Hepatocyte (in vitro differentiated cells): Measurements from ENCODE around the gene FH. TPM values are rescaled to one million over a fixed set of nuclear protein-coding genes. Genes with fewer than 3 reads are reported as not detected.

ENCODE experiments used
- DNase-seq: peaks from one replicate; pipeline ENCODE4 v3.0.0-alpha.2; 2016; ENCODE audit warnings: low spot score
- H2AFZ ChIP-seq: fragments of 200-600 bp; sonication (generic); 2 replicates; pipeline ENCODE4 v1.6.0; 2016; ENCODE audit warnings: antibody characterized with exemption, mild to moderate bottlenecking
- H3K27ac ChIP-seq: fragments of 200-600 bp; sonication (generic); 2 replicates; pipeline ENCODE4 v1.5.1; 2016; ENCODE audit warnings: mild to moderate bottlenecking
- H3K27me3 ChIP-seq: fragments of 200-600 bp; sonication (generic); 2 replicates; pipeline ENCODE4 v1.6.1; 2016
- H3K36me3 ChIP-seq: fragments of 200-600 bp; sonication (generic); replicated peaks from 2 replicates; pipeline ENCODE4 v1.5.1; 2016; ENCODE audit warnings: low read depth; ENCODE audit not compliant: insufficient read depth
- H3K4me1 ChIP-seq: fragments of 200-600 bp; sonication (generic); 2 replicates; pipeline ENCODE4 v1.5.1; 2016; ENCODE audit warnings: mild to moderate bottlenecking, moderate library complexity; ENCODE audit not compliant: insufficient read depth
- H3K4me2 ChIP-seq: fragments of 200-600 bp; sonication (generic); 2 replicates; pipeline ENCODE4 v1.6.0; 2016
- H3K4me3 ChIP-seq: fragments of 200-600 bp; sonication (generic); 2 replicates; pipeline ENCODE4 v1.5.1; 2016; ENCODE audit warnings: mild to moderate bottlenecking
- H3K79me2 ChIP-seq: fragments of 200-600 bp; sonication (generic); 2 replicates; pipeline ENCODE4 v1.6.0; 2017; ENCODE audit warnings: mild to moderate bottlenecking
- H3K9me2 ChIP-seq: fragments of 200-600 bp; sonication (generic); replicated peaks from 2 replicates; pipeline ENCODE4 v1.6.0; 2017; ENCODE audit warnings: mild to moderate bottlenecking; ENCODE audit not compliant: insufficient read depth
- H3K9me3 ChIP-seq: fragments of 200-600 bp; sonication (generic); 2 replicates; pipeline ENCODE4 v1.5.1; 2016; ENCODE audit warnings: low read depth, mild to moderate bottlenecking
- H4K20me1 ChIP-seq: fragments of 200-600 bp; sonication (generic); 2 replicates; pipeline ENCODE4 v1.6.0; 2016; ENCODE audit warnings: mild to moderate bottlenecking; ENCODE audit not compliant: insufficient read depth, poor library complexity, severe bottlenecking
- CTCF ChIP-seq: fragments of 200-600 bp; sonication (generic); IDR thresholded peaks from 2 replicates; pipeline ENCODE4 v1.5.1; 2016; ENCODE audit warnings: antibody characterized with exemption, mild to moderate bottlenecking; ENCODE audit not compliant: poor library complexity
- EZH2 ChIP-seq: fragments of 200-600 bp; sonication (generic); IDR thresholded peaks from 2 replicates; pipeline ENCODE4 v1.6.1; 2016; ENCODE audit warnings: antibody characterized with exemption, mild to moderate bottlenecking, borderline replicate concordance
- EZH2phosphoT487 ChIP-seq: fragments of 200-600 bp; sonication (generic); IDR thresholded peaks from one replicate; pipeline ENCODE4 v1.6.1; 2018; ENCODE audit warnings: antibody characterized with exemption, mild to moderate bottlenecking, low read depth, moderate library complexity; ENCODE audit not compliant: unreplicated experiment, severe bottlenecking
- WGBS: methylation state at CpG from one replicate; pipeline ENCODE4 v1.1.6; 2016; ENCODE audit warnings: low lambda C conversion rate; ENCODE audit errors: missing lambda C conversion rate; 5-methylcytosine and 5-hydroxymethylcytosine counted together
- polyA plus RNA-seq: library from polyadenylated mRNA; unstranded; fragments of >200 nt; fragmentation: Nextera tagmentation; extraction: Ambion mirVana; gene quantifications from 2 replicates; pipeline ENCODE4 v1.2.1, GENCODE V29; 2016
- total RNA-seq: library from RNA; depleted of rRNA; stranded (reverse); fragments of >200 nt; gene quantifications from 2 replicates; pipeline ENCODE4 v1.2.3, GENCODE V29; 2014

The FH gene
- total and polyA plus RNA-seq, 2 experiments from 2014 or later: 62.7 to 96.7 TPM

- no peaks in the 10 kb centered on the region for H3K9me2 ChIP-seq
- 87% methylated on average over 2 of the region's 2 CpGs for WGBS
- no peak for TF ChIP-seq EZH2phosphoT487
- TF ChIP-seq CTCF: peak; percentile 68
- TF ChIP-seq EZH2: no peak
- no peaks in the 10 kb centered on the region for H3K79me2 ChIP-seq
- no peak overlapping the region for H3K4me2 ChIP-seq
- no peak overlapping the region for H3K27ac ChIP-seq
- H3K9me3 ChIP-seq: no peaks in the 10 kb centered on the region
- no peaks in the 10 kb centered on the region for H4K20me1 ChIP-seq
- DNase-seq: peak; percentile 40
- H3K27me3 ChIP-seq: no peaks in the 10 kb centered on the region
- H3K36me3 ChIP-seq: no peaks in the 10 kb centered on the region
- no peak overlapping the region for H2AFZ ChIP-seq
- no peak overlapping the region for H3K4me3 ChIP-seq
- H3K4me1 ChIP-seq: no peaks in the 10 kb centered on the region
These were observed 19.6 kb downstream of the FH start for GRCh38 chr1:241499910-241500309.

- H3K9me3 ChIP-seq: no peaks in the 10 kb centered on the region
- no peaks in the 10 kb centered on the region for H3K4me1 ChIP-seq
- no peak overlapping the region for H2AFZ ChIP-seq
- no peak for TF ChIP-seq EZH2
- TF ChIP-seq CTCF: no peak
- no peak for TF ChIP-seq EZH2phosphoT487
- no peaks in the 10 kb centered on the region for H3K27me3 ChIP-seq
- no peak overlapping the region for H3K27ac ChIP-seq
- H3K36me3 ChIP-seq: no peaks in the 10 kb centered on the region
- no peak overlapping the region for H3K4me3 ChIP-seq
- WGBS: 85% methylated on average over 5 of the region's 5 CpGs
- no peaks in the 10 kb centered on the region for H4K20me1 ChIP-seq
- no peaks in the 10 kb centered on the region for H3K9me2 ChIP-seq
- DNase-seq: no peak
- no peak overlapping the region for H3K4me2 ChIP-seq
- no peaks in the 10 kb centered on the region for H3K79me2 ChIP-seq
These were observed 23.8 kb downstream of the FH start for GRCh38 chr1:241495741-241496140.

GRCh38 chr1:241488739-241489138 is 30.8 kb downstream of the FH start:
- no peak for DNase-seq
- H3K9me2 ChIP-seq: no peaks in the 10 kb centered on the region
- H3K36me3 ChIP-seq: no peaks in the 10 kb centered on the region
- H4K20me1 ChIP-seq: no peaks in the 10 kb centered on the region
- no peaks in the 10 kb centered on the region for H3K79me2 ChIP-seq
- no peak overlapping the region for H3K4me3 ChIP-seq
- H3K4me2 ChIP-seq: no peak overlapping the region
- H3K27me3 ChIP-seq: no peaks in the 10 kb centered on the region
- no peak overlapping the region for H3K27ac ChIP-seq
- 100% methylated on average over 1 of the region's 1 CpG for WGBS
- no peak for TF ChIP-seq EZH2phosphoT487
- H3K9me3 ChIP-seq: no peaks in the 10 kb centered on the region
- H3K4me1 ChIP-seq: no peaks in the 10 kb centered on the region
- H2AFZ ChIP-seq: no peak overlapping the region

GRCh38 chr1:241485554-241485992 is 34.0 kb downstream of the FH start:
- H3K27ac ChIP-seq: no peak overlapping the region
- no peak overlapping the region for H2AFZ ChIP-seq
- 70% methylated on average over 4 of the region's 4 CpGs for WGBS
- H3K4me3 ChIP-seq: no peak overlapping the region
- no peaks in the 10 kb centered on the region for H3K27me3 ChIP-seq
- no peaks in the 10 kb centered on the region for H3K9me3 ChIP-seq
- H3K9me2 ChIP-seq: no peaks in the 10 kb centered on the region
- no peaks in the 10 kb centered on the region for H3K36me3 ChIP-seq
- H3K4me2 ChIP-seq: no peak overlapping the region
- peak; percentile 8 for DNase-seq
- H3K4me1 ChIP-seq: no peaks in the 10 kb centered on the region
- H4K20me1 ChIP-seq: no peaks in the 10 kb centered on the region
- no peaks in the 10 kb centered on the region for H3K79me2 ChIP-seq
- TF ChIP-seq CTCF (peak; percentile 39), EZH2phosphoT487 (no peak), EZH2 (no peak)
